ENCODE measurements around the gene BCR. TPM values are rescaled to one million over a fixed set of nuclear protein-coding genes. Genes with fewer than 3 reads are reported as not detected.

The BCR gene
- total and polyA plus RNA-seq, 2 of the 8 experiments (the other 6 are each of a cell fraction or from before 2014, with no cell fraction given): 66.7 to 130 TPM

- DNase-seq (ENCODE audit: low read depth in 1 of 2, low spot score in 2 of 2): peak; percentile 68 to 95
- Histone ChIP-seq H3K18ac (ENCODE audit: extremely low read depth, low read length) (no peak overlapping the region), H3K14ac (ENCODE audit: insufficient read length) (no peak overlapping the region), H2BK120ac (replicated peaks; ENCODE audit: low read depth, low read length) (no peak overlapping the region), H3K56ac (replicated peaks; ENCODE audit: insufficient read length, low read depth, low read length) (no peak overlapping the region), H3K9ac (replicated peaks in 1 of 4; ENCODE audit: extremely low read depth in 1 of 4, low read depth in 3 of 4, low read length in 3 of 4) (no peak overlapping the region), H3K9me3 (ENCODE audit: insufficient read depth in 2 of 2, low read depth in 1 of 2, low read length in 1 of 2) (no peaks in the 10 kb centered on the region), H3K23me2 (ENCODE audit: low read depth, low read length) (no peaks in the 10 kb centered on the region), H2BK20ac (ENCODE audit: low read length) (no peak overlapping the region), H4K8ac (ENCODE audit: extremely low read depth, insufficient read depth, low read length) (no peak overlapping the region), H2BK12ac (ENCODE audit: low read depth, low read length) (no peak overlapping the region), H2BK5ac (ENCODE audit: low read depth, low read length) (peak overlapping the region; percentile 29; the same call in 1 of the 2 replicates), H4K91ac (replicated peaks; ENCODE audit: insufficient read length, low read length) (peak overlapping the region; percentile 38), H3K27ac (ENCODE audit: low read depth, low read length) (no peak overlapping the region), H3K36me3 (ENCODE audit: control insufficient read depth in 2 of 4, insufficient read depth in 4 of 4, low read length in 3 of 4) (peaks cover 3 to 44% (median 9%) of the 10 kb centered on the region in 4 experiments; a peak in 7 of 8 replicates), H2AK5ac (ENCODE audit: low read depth, low read length) (no peak overlapping the region), H3K79me1 (ENCODE audit: low read depth, low read length) (no peaks in the 10 kb centered on the region), H4K20me1 (replicated peaks in 1 of 2; ENCODE audit: control insufficient read depth in 1 of 2, insufficient read depth in 2 of 2, low read length in 2 of 2) (peaks cover 9 to 28% of the 10 kb centered on the region in 2 experiments), H3K4me3 (ENCODE audit: extremely low read depth in 1 of 4, insufficient read depth in 2 of 4, low read depth in 3 of 4, low read length in 4 of 4) (no peak overlapping the region), H3K4me1 (replicated peaks in 1 of 4; ENCODE audit: control insufficient read depth in 3 of 4, insufficient read depth in 4 of 4, low read length in 3 of 4) (peaks cover 0 to 8% (median 1%) of the 10 kb centered on the region in 4 experiments; a peak in 4 of 7 replicates), H3K4ac (replicated peaks; ENCODE audit: insufficient read length, low read depth, low read length) (no peak overlapping the region), H2BK15ac (ENCODE audit: low read length) (no peak overlapping the region), H3K79me2 (ENCODE audit: control insufficient read depth in 1 of 2, insufficient read depth in 2 of 2, low read length in 2 of 2) (no peaks in the 10 kb centered on the region; a peak in 1 of 4 replicates), H3K4me2 (ENCODE audit: insufficient read depth in 1 of 2, low read depth in 2 of 2, low read length in 2 of 2) (0 out of 4 replicates have a peak overlapping the region, but pooled peaks of 1 of the 2 experiments have one; percentile 25), H3K23ac (ENCODE audit: insufficient read length) (no peak overlapping the region), H2AFZ (ENCODE audit: low read length) (no peak overlapping the region), H4K5ac (ENCODE audit: insufficient read length, low read depth, low read length) (no peak overlapping the region), H3K27me3 (replicated peaks in 1 of 4; ENCODE audit: control insufficient read depth in 3 of 4, extremely low read depth in 1 of 4, insufficient read depth in 3 of 4, low read length in 3 of 4) (no peaks in the 10 kb centered on the region)
- CTCF ChIA-PET (ENCODE audit: partially characterized antibody): interaction anchor here (0.6 to 13.6 kb wide), 42 partner anchors 9 to 817 kb away, joined by 3 to 249 read pairs (median 4); partner anchors contain the start of genes BCR and RAB36
- FAIRE-seq: peak; percentile 52
- POLR2A ChIA-PET (ENCODE audit: partially characterized antibody): interaction anchor here (0.6 to 1.9 kb wide), 6 partner anchors 12 to 295 kb away, joined by 3 to 9 read pairs (median 3); partner anchors contain the start of gene BCR
- 66% methylated on average over 21 of the region's 21 CpGs; no CpG with 5 or more reads in 1 of the 2 experiments for WGBS, 2 experiments (ENCODE audit: extremely low coverage in 1 of 2, insufficient coverage in 1 of 2, insufficient read length in 1 of 2, insufficient replicate concordance in 2 of 2, low coverage in 1 of 2, low lambda C conversion rate in 2 of 2, missing lambda C conversion rate in 1 of 2)
- TF ChIP-seq JUN (IDR thresholded peaks at IDR 0.05; ENCODE audit: low read depth, low read length): no peak
- no peak for TF ChIP-seq POU5F1 (IDR thresholded peaks at IDR 0.05; ENCODE audit: low read depth, low read length)
- peak; percentile 73; the same call in 1 of the 2 replicates for TF ChIP-seq GABPA (IDR thresholded peaks at IDR 0.05; ENCODE audit: borderline replicate concordance, insufficient read depth, low read length)
- TF ChIP-seq EP300 (IDR thresholded peaks at IDR 0.05; ENCODE audit: borderline replicate concordance in 1 of 2, low read depth in 2 of 2, low read length in 2 of 2): no peak
- TF ChIP-seq FOSL1 (IDR thresholded peaks at IDR 0.05; ENCODE audit: insufficient read depth, low read depth, low read length): no peak
- TF ChIP-seq SIN3A (conservative IDR thresholded peaks at IDR 0.05 in 1 of 2, IDR thresholded peaks at IDR 0.05 in 1 of 2; ENCODE audit: low read depth in 1 of 2, low read length in 2 of 2): 0 out of 4 replicates have a peak, but pooled peaks of 1 of the 2 experiments have one; percentile 47
- TF ChIP-seq NANOG (IDR thresholded peaks at IDR 0.05; ENCODE audit: insufficient read depth, low read depth, low read length, poor library complexity, severe bottlenecking): no peak
- peak; percentile 64; the same call in 1 of the 2 replicates for TF ChIP-seq YY1 (IDR thresholded peaks at IDR 0.05; ENCODE audit: low read depth, low read length)
- TF ChIP-seq JUND (IDR thresholded peaks at IDR 0.05; ENCODE audit: low read length): no peak
- TF ChIP-seq TBP (IDR thresholded peaks at IDR 0.05; ENCODE audit: low read depth, low read length): peak; percentile 14; the same call in 1 of the 2 replicates
These were observed 101.2 kb downstream of the BCR start for GRCh38 chr22:23281406-23282088.

Measured in H1 (cell line).